NCI-H2029 (cell line): ENCODE results near the gene SNX15.
"Not testable (repeated sequence)": the region's sequence is repeated elsewhere in the genome, so short reads cannot be mapped to it uniquely, and the experiment has no call there.

Source experiments
- DNase-seq: peaks from one replicate; lab custom pipeline; 2025; lab: John Stamatoyannopoulos, UW

The SNX15 gene, protein sequence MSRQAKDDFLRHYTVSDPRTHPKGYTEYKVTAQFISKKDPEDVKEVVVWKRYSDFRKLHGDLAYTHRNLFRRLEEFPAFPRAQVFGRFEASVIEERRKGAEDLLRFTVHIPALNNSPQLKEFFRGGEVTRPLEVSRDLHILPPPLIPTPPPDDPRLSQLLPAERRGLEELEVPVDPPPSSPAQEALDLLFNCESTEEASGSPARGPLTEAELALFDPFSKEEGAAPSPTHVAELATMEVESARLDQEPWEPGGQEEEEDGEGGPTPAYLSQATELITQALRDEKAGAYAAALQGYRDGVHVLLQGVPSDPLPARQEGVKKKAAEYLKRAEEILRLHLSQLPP

DNA sequence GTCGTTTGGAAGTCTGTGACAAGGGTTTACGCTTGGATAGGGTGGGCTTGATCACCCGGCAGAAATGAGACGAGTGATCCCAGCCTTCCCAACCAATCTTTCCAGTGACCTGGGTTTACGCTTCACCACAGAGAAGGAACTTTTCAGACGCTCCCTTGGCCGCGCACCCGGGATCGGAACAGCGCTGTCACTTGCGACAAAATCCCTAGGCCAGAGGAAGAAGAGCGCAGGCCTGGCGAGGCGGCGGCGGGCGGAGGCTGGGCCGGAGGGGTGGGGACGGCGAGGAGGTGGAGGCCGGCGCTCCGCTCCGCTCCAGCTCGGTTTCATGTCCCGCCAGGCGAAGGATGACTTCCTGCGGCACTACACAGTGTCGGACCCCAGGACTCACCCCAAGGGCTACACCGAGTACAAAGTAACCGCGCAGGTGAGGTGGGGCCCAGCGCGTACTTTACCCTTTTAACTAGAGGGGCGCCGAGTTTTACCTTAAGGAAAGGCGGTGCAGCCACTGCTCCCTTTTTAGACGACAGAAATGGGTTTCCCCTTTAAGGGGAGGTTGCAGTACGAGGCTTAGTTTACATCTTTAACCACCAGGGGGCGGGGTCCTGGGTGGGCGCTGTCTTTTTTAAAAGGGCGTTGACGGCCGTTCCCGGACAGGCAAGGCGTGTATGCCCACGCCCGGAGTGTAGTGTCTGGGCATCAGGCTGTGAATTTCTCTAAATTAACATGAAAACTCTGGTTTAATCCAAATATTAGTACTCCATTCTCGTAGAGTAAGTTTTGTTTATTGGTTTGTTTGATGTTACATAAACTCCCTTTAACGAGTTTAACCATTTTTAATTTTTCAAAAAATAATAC is at the start of gene SNX15:
SNX15 (plus strand) TSS at position 227 of the 855 bp plus-strand sequence; CDS start at position 326, 99 bp downstream.
- DNase-seq: peak; percentile 93

DNA sequence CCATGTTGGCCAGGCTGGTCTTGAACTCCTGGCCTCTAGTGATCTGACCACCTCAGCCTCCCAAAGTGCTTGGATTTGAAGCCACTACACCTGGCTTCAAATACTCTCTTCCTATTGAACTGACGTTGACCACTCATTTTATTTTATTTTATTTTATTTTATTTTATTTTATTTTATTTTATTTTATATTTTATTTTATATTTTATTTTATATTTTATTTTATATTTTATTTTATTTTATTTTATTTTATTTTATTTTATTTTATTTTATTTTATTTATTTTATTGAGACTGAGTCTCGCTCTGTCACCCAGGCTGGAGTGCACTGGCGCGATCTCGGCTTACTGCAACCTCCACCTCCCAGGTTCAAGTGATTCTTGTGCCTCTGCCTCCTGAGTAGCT is 43.9 kb upstream of the SNX15 start:
- DNase-seq: not testable (repeated sequence)

DNA sequence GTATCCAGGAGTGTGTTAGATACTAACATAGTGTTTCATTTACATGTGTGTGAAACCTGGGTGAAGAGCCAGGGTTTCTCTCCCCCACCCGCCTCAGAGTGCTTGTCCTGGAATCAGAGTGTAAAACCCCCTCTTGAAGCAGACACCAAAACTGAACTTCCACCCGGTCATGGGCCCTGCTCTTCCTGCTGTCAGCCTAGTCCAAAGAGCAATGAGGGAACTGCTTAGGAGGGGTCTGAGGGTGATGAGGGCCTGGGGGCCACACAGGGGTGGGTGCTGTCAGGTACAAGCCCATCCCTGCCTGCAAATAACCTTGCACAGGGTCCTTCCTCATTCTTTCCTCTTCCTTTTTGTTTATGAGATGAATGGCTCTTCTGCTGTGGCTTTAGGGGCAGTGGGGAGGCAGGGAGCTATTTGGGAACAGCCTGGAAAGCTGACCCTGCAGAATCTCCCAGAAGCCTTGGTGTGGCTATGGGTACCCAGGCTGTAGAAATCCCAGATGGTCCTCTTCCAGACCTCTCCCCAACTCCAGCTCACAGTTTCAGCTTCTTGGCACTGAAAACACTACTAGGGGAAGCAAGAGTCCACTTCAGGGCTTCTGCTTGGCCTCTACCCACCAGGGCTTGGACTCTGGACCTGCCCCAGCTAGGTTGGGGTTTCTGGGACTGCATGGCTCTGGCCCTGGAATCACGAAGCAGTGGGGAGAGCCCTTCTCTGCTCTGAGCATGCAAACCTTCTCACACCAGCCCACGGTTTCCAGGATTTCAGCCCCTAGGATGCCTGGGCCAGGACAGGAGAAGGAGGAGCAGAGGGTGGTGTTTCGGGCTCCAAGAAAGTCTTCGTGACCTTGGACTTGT is 39.0 kb upstream of the SNX15 start:
- no peak for DNase-seq

DNA sequence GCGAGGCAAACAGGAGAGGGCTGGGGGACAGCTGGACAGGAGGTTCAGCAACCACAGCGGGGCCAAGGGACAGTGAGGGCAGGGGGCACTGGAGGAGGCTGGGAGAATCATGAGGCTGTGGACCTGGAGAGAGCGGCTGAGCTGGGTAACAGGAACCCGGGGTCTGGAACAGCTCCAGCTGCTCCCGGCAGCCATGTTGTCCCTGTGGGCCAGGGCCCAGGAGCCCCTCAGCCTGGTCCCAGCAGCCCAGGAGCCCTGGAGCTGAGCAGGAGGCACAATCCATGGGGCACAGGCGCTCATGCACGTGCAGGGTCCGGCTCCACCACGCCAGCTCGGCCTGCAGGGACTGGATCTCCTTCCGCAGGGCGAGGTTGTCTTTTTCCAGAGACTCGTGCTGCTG is 37.8 kb upstream of the SNX15 start:
- DNase-seq: no peak

DNA sequence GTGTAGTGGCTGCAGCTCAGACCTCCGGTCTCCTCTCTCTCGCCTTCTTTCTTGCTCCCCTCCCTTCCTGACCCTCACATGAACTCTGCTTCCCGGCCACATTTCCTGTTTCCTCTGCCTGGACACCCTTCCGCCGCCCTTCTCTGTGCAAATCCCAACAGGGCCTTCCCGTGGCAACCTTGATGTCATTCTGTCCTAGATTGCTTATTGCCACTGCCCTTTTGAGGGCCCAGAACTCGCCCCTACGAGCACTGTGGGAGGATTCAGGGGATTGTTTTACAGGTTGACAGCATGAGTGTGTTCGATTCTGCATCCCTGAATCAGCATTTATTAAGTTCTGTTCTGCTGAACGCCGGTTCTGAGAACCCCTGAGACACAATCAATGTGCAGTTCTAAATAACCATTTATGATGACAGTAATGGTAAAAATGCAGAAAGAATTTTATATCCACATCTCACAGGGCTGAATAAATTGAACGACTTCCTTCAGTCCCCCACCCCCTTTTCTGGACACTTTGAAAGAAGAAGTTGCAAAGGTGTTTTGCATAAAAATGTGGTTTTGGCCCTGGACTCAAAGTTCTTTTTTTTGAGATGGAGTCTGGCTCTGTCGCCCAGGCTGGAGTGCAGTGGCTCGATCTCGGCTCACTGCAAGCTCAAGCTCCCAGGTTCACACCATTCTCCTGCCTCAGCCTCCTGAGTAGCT is 36.9 kb upstream of the SNX15 start:
- no peak for DNase-seq

DNA sequence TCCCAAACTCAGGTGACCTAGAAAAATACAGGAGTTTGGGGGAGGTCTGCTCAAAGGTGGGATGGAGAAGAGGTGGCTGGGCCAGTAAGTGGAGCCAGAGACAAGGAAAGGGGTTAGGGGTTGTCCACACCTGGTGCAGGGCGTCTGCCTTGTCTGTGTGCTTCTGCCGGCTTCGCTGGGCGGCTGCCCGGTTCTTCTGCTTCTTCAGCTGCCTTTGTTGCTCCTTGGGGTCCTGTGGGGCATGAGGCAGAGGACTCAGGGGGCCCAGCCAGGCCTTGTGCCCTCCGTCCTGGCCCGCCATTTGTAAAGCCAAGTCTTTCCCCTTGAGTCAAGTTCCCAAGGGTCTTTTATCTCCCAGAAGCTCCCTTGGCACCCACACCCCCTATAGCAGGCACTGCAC is 32.9 kb upstream of the SNX15 start:
- no peak for DNase-seq

DNA sequence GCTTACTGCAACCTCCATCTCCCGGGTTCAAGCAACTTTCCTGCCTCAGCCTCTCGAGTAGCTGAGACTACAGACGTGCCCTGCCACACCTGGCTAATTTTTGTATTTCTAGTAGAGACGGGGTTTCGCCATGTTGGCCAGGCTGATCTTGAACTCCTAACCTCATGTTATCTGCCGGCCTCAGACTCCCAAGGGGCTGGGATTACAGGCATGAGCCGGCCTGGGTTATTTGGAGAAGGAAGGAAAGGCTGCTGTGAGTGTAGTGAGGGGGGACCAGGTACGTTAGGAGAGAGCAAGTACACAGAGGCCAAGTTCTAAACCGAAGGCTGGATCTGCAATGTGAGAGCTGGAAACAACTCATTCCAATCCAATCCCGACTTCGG is 30.9 kb upstream of the SNX15 start:
- no peak for DNase-seq

DNA sequence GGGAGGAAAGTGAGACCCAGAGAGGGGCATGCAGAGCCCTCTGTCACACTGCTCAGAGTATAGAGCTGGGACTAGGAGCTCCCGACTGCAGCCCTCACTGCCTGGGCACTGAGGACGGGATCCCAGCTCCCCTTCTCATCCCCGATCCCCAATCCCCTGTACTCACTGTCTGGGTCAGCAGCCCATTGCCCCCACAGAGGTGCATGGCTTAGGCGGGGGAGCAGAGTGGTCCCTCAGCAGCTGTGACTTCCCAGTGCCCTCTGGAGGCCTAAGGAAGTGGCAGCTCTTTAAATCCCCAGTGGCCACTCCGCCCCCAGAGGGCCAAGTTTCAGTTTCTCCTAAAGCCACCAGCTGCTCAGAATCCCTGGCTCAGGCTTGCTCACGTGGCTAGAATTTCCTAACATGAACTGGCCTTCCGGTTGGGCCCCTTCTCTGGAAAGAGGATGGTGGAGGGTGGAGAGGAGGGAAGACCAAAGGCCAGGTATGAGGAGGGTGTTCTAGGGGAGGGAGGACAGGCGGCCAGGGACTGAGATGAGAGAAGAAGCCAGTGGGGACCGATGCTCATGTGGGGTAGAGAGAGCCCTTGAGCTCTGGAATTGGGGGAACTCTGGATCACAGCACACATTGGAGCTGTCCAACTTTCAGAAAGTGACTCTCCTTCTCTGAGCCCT is 30.4 kb upstream of the SNX15 start, which contains the start of gene BATF2:
BATF2 (minus strand) TSS at position 262 of the 671 bp plus-strand sequence; CDS start at position 205, 57 bp downstream.
- DNase-seq: peak; percentile 44

DNA sequence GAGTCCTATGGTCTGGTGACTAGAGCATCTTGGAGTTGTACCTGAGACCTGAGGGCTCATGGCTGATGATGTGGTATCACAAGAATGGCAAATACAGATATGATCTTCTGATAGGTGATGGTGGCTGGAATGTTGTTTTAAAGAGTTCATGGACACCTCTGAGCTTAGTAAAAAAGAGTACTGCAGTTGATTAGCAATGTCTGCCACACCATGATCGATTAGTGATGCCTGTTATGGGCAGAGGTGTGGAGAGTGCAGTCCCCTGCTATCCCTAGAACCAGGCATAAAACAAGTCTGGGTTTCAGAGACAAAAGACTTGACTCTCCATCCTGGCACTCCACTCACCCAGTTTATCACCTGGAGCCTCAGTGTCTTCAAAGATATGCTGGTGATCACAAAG is 29.1 kb upstream of the SNX15 start:
- DNase-seq: no peak

DNA sequence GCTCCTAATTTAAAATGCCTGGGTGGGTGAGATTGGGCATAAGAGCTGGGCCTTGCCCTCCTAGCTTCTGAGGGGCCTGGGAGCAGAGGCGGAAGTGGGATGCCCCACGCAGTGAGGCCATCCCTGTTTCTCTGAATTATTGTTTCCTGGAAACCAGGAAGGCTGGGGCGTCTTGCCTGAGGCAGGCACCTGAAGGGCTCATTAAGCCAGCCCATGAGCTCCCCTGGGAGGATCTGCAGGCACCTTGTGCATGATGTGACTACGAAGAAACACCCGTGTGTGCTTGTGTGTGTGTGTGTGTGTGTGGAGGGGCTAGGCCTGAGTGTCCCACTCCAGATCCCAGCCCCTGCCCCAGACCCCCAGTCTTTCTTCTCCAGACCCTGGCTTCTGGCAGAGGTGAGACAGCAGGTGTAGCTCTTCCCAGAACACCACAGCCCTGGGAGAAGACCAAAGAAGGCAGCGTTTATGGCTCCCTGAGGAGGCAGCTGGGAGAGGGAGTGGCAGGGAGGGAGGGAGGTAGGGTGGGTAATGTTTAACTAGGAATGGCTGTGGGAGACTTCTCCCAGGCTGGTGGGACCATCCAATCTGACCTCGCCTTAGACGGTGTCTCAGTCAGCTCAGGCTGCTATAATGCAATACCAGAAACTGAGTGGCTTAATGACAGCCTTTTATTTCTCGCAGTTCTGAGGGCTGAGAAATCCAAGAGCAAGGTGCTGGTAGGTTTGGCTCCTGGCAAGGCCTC is 28.4 kb upstream of the SNX15 start:
- no peak for DNase-seq

DNA sequence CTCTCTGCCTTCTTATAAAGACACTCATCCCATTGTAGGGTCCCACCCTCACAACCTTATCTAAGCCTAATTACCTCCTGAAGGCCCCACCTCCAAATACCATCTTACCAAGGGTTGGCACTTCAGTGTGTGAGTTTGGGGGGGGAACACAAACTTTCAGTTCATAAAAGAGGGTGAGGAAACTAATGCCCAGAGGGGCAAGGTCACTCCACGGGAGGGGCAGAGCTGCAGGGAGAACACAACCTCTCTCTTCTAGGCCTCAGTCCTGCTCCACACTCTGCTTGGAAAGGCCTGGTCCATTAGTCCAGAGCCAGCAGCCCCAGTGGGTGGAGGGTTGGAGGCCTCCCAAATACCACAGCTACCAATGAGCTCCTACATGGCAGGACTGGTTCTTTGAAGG is 27.8 kb upstream of the SNX15 start:
- no peak for DNase-seq

DNA sequence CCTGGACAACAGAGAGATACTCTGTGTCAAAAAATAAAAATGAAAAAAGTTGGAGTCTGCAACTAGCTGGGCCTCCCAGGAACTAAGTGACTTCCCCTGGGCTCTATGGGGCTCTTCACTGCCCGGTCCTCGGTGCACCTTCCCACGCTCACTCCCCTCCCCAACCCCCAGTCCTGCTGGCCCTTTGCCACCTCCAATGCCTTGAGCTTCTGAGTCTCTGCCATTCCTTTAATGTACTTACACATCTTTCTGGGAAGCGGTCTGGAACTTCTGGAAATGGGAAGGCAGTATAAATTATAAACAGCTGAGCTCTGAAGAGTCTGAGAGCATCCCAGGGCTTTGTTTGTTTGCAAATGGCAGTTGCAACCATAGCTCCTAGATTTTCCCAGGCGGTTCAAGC is 24.5 kb upstream of the SNX15 start:
- DNase-seq: no peak

DNA sequence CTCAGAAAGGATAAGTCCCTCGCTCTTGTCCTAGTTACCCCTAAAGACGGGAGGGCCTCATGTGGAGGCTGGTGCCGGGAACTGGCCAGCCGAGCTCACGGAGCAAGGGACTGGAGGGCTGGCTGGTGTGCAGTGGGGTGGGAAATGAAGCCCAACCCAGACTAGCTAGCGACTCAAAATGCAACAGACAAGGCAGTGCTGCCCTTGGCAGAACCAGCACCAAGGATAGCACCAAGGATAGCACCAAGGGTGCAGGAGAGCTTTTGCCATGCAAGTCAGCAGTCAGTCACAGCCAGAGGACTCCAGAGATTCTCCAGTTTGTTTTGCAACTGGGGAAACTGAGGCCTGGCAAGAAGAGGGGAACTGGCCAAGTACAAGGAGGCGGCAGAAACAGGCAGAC is 24.0 kb upstream of the SNX15 start:
- DNase-seq: no peak

DNA sequence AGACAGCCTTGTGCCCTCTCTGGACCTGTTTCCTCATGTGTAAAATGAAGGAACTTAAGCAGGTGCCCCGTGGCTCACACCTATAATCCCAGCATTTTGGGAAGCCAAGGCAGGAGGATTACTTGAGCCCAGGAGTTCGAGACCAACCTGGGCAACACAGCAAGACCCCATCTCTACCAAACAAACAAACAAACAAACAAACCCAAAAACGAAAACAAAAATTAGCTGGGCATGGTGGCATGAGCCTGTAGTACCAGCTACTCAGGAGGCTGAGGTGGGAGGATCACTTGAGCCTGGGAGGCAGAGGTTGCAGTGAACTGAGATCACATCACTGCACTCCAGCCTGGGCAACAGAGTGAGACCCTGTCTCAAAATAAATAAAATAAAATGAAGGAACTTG is 23.3 kb upstream of the SNX15 start:
- DNase-seq: not testable (repeated sequence)

DNA sequence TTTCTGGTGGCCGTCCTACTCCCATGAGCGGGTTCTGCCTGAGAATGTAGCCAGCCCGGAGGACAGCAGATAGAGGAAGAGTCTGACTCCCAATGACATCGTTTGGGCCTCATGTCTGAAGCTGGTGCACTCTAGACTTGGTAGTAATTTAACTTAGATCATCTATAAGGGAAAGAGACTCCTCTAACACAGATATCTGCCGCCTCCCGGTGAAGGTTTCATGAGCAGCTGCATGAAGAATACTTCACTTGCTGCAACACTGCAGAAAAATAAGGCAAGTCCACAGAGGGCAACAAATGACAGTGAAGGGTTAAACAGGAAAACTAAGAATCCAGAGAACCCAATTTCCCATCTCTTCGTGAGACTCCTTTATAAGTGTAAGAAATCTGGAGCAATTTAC is 19.2 kb upstream of the SNX15 start:
- no peak for DNase-seq

DNA sequence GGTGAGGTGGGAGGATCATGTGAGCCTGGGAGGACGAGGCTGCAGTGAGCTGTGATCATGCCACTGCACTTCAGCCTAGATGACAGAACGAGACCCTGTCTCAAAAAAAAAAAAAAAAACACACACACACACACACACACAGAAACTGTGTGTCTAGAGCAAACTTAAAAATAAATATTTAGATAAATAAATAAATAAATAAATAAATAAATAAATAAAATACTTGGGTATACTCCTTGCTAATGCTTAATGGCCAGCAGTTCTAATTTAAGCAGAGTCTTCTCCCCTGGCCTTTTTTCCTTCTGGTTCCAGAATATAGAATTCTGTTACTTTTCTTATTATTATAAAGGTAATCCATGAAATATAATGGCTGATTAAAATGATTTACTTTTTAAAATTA is 18.4 kb upstream of the SNX15 start:
- no peak for DNase-seq

DNA sequence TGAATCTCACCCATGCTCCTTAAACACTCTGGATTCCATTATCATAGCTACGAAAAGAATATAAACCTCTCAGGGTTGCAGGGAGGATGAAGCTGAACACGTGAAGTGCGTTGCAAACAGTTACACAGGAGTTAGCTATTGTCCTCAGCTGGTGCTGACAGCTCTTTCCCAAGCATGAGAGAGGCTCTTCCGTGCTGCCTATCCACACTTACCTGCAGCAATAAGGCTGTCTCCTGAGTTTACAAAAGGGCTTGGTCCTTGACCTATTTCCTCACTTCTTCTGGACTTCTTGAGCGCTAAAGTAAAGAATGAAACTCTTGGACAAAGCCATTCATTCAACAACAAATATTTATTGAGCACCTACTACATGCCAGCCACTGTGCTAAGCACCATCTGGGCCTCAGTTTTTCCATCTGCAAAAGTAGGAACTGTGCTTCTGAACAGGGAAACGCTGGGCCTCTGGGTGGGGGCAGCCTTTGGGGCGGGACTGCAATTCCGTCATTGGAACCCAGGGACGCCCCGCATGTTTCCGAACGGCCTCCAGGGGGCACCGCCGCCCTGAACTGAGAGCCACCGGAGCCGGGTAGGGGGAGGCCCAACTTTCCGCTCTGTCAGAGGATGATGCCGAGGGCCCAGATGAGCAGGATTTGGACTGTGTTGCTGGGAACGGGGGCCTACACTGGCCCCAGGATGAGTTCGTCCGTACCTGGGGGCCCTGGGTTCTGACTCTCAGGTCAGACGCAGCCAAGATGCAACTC is 13.9 kb upstream of the SNX15 start:
- peak; percentile 69 for DNase-seq

DNA sequence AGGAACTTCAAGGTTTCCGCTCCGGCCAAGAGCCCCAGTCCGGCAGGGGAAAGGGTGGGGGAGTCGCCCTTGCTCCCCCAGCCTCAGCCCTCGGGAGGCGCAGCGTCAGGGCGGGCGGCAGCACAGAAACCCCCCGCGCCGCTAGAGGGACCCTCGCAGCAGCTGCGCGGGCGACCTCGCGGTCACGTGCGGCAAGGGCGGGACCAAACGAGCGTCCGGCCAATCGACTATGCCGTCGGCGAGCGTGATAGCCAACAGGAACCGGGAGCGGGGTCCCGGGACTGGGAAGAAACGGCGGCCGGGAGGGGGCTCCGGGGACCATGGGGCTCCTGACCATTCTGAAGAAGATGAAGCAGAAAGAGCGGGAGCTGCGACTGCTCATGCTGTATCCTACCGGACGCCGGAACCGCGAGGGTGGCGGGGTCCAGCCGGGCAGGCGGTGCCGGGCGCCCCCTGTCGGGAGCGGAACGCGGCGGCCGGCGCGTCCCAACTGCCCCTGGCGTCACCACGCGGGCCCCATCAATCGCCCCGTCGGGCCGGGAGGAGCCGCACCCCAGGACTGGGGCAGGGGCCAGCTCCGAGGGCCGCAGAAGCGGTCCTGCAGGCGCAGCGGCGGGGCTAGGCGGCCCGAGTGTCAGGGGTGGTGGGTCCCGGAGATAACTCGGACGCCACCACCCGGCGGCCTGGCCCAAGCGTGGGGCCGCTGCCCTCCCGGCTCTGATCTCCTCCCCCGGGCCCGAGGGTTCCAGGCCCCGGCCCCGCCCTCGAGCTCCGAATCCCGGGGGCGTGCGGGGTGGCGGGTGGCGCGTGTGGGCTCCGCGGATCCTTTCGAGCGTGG is 13.1 kb upstream of the SNX15 start, which contains the start of gene ARL2:
ARL2 (plus strand) TSS at position 273 of the 838 bp plus-strand sequence; CDS start at position 321, 48 bp downstream.
- DNase-seq: peak; percentile 76
